Spleen (tissue), 11 donors: ENCODE data around the gene MT1G. TPM values are rescaled to one million over a fixed set of nuclear protein-coding genes. Genes with fewer than 3 reads are reported as not detected.

Experiments used
- DNase-seq: peaks from one replicate; pipeline ENCODE4 v3.0.0-alpha.2; 2020
- H3K27ac ChIP-seq, 8 donors: fragments of 200-600 bp; sonication (generic) in 7 of 8; 1 replicate in 4 of 8; 2 replicates in 4 of 8; pipeline versions ENCODE4 v1.5.0 to v1.8.0; 2016 to 2021; ENCODE audit warnings: inconsistent platforms in 4 of 8, mild to moderate bottlenecking in 4 of 8, moderate library complexity in 1 of 8
- H3K27me3 ChIP-seq, 7 donors: fragments of 200-600 bp; sonication (generic) in 6 of 7; replicated peaks in 1 of 7; 1 replicate in 4 of 7; 2 replicates in 3 of 7; pipeline versions ENCODE4 v1.5.0 to v1.8.0; 2016 to 2021; ENCODE audit warnings: inconsistent platforms in 3 of 7, mild to moderate bottlenecking in 1 of 7
- H3K36me3 ChIP-seq, 6 donors: fragments of 200-600 bp; sonication (generic) in 5 of 6; 1 replicate in 4 of 6; 2 replicates in 2 of 6; pipeline versions ENCODE4 v1.5.0 to v1.8.0; 2016 to 2021; ENCODE audit warnings: inconsistent platforms in 2 of 6
- H3K4me1 ChIP-seq, 6 donors: fragments of 200-600 bp; sonication (generic) in 5 of 6; 1 replicate in 3 of 6; 2 replicates in 3 of 6; pipeline versions ENCODE4 v1.5.0 to v1.8.0; 2016 to 2021; ENCODE audit warnings: inconsistent platforms in 3 of 6
- H3K4me3 ChIP-seq, 8 donors: fragments of 200-600 bp; sonication (generic) in 7 of 8; 1 replicate in 4 of 8; 2 replicates in 4 of 8; pipeline versions ENCODE4 v1.5.0 to v1.8.0; 2016 to 2021; ENCODE audit warnings: inconsistent platforms in 4 of 8, mild to moderate bottlenecking in 4 of 8, moderate library complexity in 2 of 8
- H3K9me3 ChIP-seq, 8 donors: fragments of 200-600 bp; sonication (generic) in 7 of 8; 1 replicate in 4 of 8; 2 replicates in 4 of 8; pipeline versions ENCODE4 v1.5.0 to v1.8.0; 2016 to 2021; ENCODE audit warnings: inconsistent platforms in 4 of 8
- POLR2A ChIP-seq, 3 donors: fragments of 450-650 bp; IDR thresholded peaks; one replicate each; pipeline ENCODE4 v1.5.1; 2017; ENCODE audit warnings: antibody characterized with exemption in 3 of 3, mild to moderate bottlenecking in 1 of 3
- POLR2AphosphoS5 ChIP-seq, 3 donors: sonication (generic); formaldehyde crosslinking; IDR thresholded peaks; one replicate each; pipeline ENCODE4 v1.5.1; 2017; ENCODE audit warnings: antibody characterized with exemption in 3 of 3
- WGBS, 5 donors: extraction: QIAGEN DNeasy Blood & Tissue Kit in 3 of 5; methylation state at CpG; one replicate each; pipeline versions ENCODE4 v1.1.5 to v1.1.7; 2013 to 2018; 5-methylcytosine and 5-hydroxymethylcytosine counted together
- intact Hi-C: fragments of 100-400 bp; cut with DNase I; formaldehyde crosslinking; loops from one replicate; pipeline ENCODE4 v1.15.0; 2023; ENCODE audit warnings: low total_unique reads
- polyA plus RNA-seq, 3 donors: library from polyadenylated mRNA; stranded (reverse); fragments of 200-250 nt; gene quantifications; one replicate each; pipeline ENCODE4 v1.2.1, GENCODE V29; 2013
- total RNA-seq, 7 donors: library from RNA; depleted of rRNA in 3 of 7; stranded (reverse); fragments of >200 nt in 3 of 7; fragmentation: NEBNext Ultra II Directional in 4 of 7; extraction: Animal tissue kit (Norgen Biotek cat#: 25700) in 4 of 7; gene quantifications; one replicate each; pipeline versions ENCODE4 v1.1.0 to v1.2.1, GENCODE V29; 2016 to 2021
- TF ChIP-seq, protein P1 (sequence below), 11 experiments: fragments of 200-600 bp in 7 of 11; fragments of 450-650 bp in 4 of 11; sonication (generic) in 4 of 11; IDR thresholded peaks in 8 of 11; conservative IDR thresholded peaks in 3 of 11; 1 replicate in 7 of 11; 2 replicates in 4 of 11; pipeline versions ENCODE4 v1.4.0 to v1.8.0; 2016 to 2021; ENCODE audit warnings: antibody characterized with exemption in 11 of 11, inconsistent platforms in 4 of 11, mild to moderate bottlenecking in 1 of 11
- donor health status: healthy with polysubstance abuse.
- donor health status: DM: no; HTN: no; CAD: no; lungs with moderate emphysema.
- donor health status: DM: no; HTN: no; CAD: no.
- donor health status: Bipolar disorder and iron deficiency.
- donor health status: healthy.
- donor health status: DM: no; HTN: no; CAD: no.
- donor health status: DM: yes; HTN: yes; CAD: no.

Gene MT1G
- total and polyA plus RNA-seq, 10 donors: 1.1 to 12.2 (median 3.9) TPM; not detected in 5

DNA sequence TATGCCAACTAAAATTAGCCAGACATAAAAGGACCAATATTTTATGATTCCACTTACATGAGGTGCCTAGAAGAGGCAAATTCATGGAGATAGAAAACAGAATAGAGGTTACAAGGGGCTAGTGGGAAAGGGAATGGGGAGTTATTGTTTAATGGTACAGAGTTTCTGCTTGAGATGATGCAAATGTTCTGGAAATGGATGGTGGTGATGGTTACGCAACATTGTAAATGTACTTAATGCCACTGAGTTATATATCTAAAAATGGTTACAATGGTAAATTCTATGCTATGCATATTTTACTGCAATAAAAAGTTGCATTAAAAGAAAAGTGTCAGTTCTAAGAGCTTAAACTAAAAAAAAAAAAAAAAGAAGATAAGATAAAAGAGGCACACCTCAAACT, 32.3 kb upstream of the MT1G start:
- Histone ChIP-seq H3K4me3 (no peak overlapping the region), H3K36me3 (no peaks in the 10 kb centered on the region), H3K9me3 (peaks cover 0 to 13% (median 4%) of the 10 kb centered on the region in 8 donors), H3K27ac (no peak overlapping the region), H3K4me1 (peaks cover 0 to 13% (median 8%) of the 10 kb centered on the region in 6 donors), H3K27me3 (peaks cover 0 to 5% (median 0%) of the 10 kb centered on the region in 7 donors)
- WGBS, 5 donors: 0 to 98% (median 36%) methylated on average over 1 of the region's 1 CpG
- intact Hi-C loops: loop anchor here (5.0 kb wide), 2 partner anchors 123 to 183 kb away; no protein-coding TSS in a partner anchor
- DNase-seq: no peak
- TF ChIP-seq POLR2A (IDR thresholded peaks at IDR 0.05): no peak

DNA sequence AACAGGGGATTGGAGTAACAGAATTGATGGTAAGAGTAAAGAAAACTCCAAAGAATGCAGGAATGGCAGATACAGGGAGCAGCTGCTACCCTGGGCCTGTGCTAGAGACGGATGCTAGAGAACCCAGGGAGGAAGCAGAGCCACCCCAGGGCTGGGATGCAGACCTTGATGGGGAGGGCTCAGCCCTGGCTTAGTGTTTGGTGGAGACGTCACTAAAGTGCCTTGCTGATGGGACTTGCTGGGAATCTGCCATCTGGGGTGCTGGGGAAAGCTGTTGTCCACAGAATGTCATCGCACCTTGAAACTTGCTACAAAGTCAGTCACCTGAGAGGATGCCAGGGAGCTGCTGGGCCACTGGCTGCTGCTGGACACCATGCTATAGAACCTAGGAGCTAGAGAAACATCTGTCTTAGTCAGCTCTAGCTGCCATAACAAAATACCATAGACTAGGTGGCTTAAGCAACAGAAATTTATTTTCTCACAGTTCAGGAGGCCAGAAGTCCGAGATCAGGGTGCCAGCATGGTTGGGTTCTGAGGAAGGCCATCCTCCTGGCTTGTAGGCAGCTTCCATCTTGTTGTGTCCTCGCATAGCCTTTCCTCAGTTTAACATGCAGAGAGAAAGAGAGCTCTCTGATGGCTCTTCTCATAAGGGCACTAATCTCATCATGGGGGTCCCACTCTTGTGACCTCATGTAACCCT, 29.7 kb upstream of the MT1G start:
- intact Hi-C loops: no loop called here
- WGBS, 5 donors: 79 to 93% (median 88%) methylated on average over 4 to 5 of the region's 5 CpGs
- no peak for DNase-seq

DNA sequence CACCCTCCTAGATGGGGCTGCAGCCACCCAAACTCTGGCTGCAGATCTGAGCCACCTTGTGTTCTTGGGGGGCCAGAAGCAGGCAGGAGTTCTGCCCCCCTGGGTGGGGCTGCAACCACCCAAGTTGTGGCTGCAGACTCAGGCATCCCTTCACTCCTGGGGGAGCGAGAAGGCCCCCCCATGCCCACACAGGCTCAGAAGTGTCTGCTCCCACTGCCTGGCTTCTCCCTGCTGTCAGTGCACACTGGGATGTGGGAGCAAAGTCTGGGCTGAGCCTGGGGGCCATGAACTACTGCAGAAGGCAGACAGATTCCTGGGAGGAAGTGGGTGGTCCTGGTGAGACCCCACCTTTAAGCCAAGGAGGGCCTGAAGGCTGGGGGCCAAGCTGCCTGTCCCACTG, 27.4 kb upstream of the MT1G start:
- TF ChIP-seq POLR2A (IDR thresholded peaks at IDR 0.05): no peak
- no peak for TF ChIP-seq POLR2AphosphoS5 (IDR thresholded peaks at IDR 0.05)
- TF ChIP-seq, protein P1, sequence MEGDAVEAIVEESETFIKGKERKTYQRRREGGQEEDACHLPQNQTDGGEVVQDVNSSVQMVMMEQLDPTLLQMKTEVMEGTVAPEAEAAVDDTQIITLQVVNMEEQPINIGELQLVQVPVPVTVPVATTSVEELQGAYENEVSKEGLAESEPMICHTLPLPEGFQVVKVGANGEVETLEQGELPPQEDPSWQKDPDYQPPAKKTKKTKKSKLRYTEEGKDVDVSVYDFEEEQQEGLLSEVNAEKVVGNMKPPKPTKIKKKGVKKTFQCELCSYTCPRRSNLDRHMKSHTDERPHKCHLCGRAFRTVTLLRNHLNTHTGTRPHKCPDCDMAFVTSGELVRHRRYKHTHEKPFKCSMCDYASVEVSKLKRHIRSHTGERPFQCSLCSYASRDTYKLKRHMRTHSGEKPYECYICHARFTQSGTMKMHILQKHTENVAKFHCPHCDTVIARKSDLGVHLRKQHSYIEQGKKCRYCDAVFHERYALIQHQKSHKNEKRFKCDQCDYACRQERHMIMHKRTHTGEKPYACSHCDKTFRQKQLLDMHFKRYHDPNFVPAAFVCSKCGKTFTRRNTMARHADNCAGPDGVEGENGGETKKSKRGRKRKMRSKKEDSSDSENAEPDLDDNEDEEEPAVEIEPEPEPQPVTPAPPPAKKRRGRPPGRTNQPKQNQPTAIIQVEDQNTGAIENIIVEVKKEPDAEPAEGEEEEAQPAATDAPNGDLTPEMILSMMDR (IDR thresholded peaks at IDR 0.05 in 8 of 11, conservative IDR thresholded peaks at IDR 0.05 in 3 of 11): no peak
- H3K27ac ChIP-seq: no peak overlapping the region
- no peak for DNase-seq
- peaks cover 0 to 5% (median 0%) of the 10 kb centered on the region in 7 donors for H3K27me3 ChIP-seq
- H3K4me3 ChIP-seq: no peak overlapping the region
- WGBS, 5 donors: 84 to 100% (median 93%) methylated on average over 1 of the region's 1 CpG
- no peaks in the 10 kb centered on the region for H3K4me1 ChIP-seq
- peaks cover 0 to 13% (median 4%) of the 10 kb centered on the region in 8 donors for H3K9me3 ChIP-seq
- no peaks in the 10 kb centered on the region for H3K36me3 ChIP-seq
- intact Hi-C loops: no loop called here

More for the DNA sequence above, 29.7 kb upstream of the MT1G start:
- Histone ChIP-seq H3K9me3 (peaks cover 0 to 13% (median 4%) of the 10 kb centered on the region in 8 donors), H3K4me3 (no peak overlapping the region), H3K27me3 (peaks cover 0 to 5% (median 0%) of the 10 kb centered on the region in 7 donors), H3K4me1 (peaks cover 0 to 13% (median 8%) of the 10 kb centered on the region in 6 donors), H3K27ac (no peak overlapping the region), H3K36me3 (no peaks in the 10 kb centered on the region)
- TF ChIP-seq, protein P1 (IDR thresholded peaks at IDR 0.05 in 8 of 11, conservative IDR thresholded peaks at IDR 0.05 in 3 of 11): no peak

DNA sequence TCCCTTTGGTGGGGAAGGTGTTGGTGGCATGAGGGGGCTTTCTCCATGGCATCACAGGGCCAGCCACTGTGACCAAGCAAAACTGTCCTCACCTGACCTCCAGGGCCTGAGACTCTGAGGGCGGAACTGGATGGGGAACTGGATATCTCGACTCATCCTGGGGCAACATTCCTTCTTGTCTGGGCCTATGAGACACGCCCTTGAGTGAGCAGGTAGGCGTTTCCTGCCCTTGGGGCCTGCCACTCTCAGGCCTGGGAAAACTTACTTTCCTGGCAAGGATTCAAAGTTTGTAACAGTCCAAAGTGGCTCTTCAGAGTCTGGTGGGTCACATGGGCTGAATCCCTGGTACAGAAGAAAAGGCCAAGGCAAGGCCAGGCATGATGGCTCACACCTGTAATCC, 24.0 kb upstream of the MT1G start:
- no peak overlapping the region for H3K27ac ChIP-seq
- no peak for TF ChIP-seq POLR2AphosphoS5 (IDR thresholded peaks at IDR 0.05)
- TF ChIP-seq, protein P1 (IDR thresholded peaks at IDR 0.05 in 8 of 11, conservative IDR thresholded peaks at IDR 0.05 in 3 of 11): no peak
- TF ChIP-seq POLR2A (IDR thresholded peaks at IDR 0.05): no peak
- no peaks in the 10 kb centered on the region for H3K4me1 ChIP-seq
- intact Hi-C loops: no loop called here
- no peak overlapping the region for H3K4me3 ChIP-seq
- H3K36me3 ChIP-seq: no peaks in the 10 kb centered on the region
- no peak for DNase-seq
- no peaks in the 10 kb centered on the region for H3K27me3 ChIP-seq
- WGBS, 5 donors: 67 to 89% (median 74%) methylated on average over 3 to 4 of the region's 4 CpGs
- peaks cover 0 to 6% (median 3%) of the 10 kb centered on the region in 8 donors for H3K9me3 ChIP-seq
